ENCODE measurements around the gene SAP30BP.

GRCh38 chr17:75752405-75752709 lies 85.2 kb downstream of the SAP30BP start:
- TF ChIP-seq CHD2 (IDR thresholded peaks at IDR 0.05; ENCODE audit: low read length, partially characterized antibody) (no peak), RAD21 (conservative IDR thresholded peaks at IDR 0.05 in 1 of 2, IDR thresholded peaks at IDR 0.05 in 1 of 2) (no peak)
- TF ChIP-seq, protein P1, sequence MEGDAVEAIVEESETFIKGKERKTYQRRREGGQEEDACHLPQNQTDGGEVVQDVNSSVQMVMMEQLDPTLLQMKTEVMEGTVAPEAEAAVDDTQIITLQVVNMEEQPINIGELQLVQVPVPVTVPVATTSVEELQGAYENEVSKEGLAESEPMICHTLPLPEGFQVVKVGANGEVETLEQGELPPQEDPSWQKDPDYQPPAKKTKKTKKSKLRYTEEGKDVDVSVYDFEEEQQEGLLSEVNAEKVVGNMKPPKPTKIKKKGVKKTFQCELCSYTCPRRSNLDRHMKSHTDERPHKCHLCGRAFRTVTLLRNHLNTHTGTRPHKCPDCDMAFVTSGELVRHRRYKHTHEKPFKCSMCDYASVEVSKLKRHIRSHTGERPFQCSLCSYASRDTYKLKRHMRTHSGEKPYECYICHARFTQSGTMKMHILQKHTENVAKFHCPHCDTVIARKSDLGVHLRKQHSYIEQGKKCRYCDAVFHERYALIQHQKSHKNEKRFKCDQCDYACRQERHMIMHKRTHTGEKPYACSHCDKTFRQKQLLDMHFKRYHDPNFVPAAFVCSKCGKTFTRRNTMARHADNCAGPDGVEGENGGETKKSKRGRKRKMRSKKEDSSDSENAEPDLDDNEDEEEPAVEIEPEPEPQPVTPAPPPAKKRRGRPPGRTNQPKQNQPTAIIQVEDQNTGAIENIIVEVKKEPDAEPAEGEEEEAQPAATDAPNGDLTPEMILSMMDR (IDR thresholded peaks at IDR 0.05): no peak

Measured in A549 (cell line).